ENCODE data around the gene NHLH1.

Gene NHLH1

DNA sequence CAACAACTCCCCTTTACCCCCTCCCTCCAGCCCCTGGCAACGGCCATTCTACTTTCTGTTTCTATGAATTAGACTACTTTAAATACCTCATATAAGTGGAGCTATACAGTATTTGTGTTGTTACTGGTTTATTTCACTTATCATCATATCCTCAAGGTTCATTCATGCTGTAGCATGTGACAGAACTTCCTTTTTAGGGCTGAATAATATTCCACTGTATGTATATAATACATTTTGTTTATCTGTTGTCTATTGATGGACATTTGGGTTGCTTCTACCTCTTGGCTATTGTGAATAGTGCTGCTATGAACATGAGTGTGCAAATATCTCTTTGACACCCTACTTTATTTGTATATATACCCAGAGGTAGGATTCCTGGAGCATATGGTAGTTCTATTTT, 2.2 kb downstream of the NHLH1 start:
- Histone ChIP-seq H3K9me3 (ENCODE audit: low read depth, low read length) (no peaks in the 10 kb centered on the region), H3K36me3 (ENCODE audit: insufficient read depth, low read length) (no peaks in the 10 kb centered on the region), H3K4me3 (no peak overlapping the region), H3K27ac (no peak overlapping the region), H3K9ac (ENCODE audit: insufficient read length) (no peak overlapping the region)
- DNase-seq (ENCODE audit: low read depth, low spot score), result no peak
- no peak for TF ChIP-seq POLR2AphosphoS5 (IDR thresholded peaks at IDR 0.05; ENCODE audit: borderline replicate concordance, low read depth, low read length)
- TF ChIP-seq EZH2 (IDR thresholded peaks at IDR 0.05), result no peak
- no peak for TF ChIP-seq FOXP2 (optimal IDR thresholded peaks at IDR 0.05; ENCODE audit: control extremely low read depth, extremely low read length, insufficient read depth)

DNA sequence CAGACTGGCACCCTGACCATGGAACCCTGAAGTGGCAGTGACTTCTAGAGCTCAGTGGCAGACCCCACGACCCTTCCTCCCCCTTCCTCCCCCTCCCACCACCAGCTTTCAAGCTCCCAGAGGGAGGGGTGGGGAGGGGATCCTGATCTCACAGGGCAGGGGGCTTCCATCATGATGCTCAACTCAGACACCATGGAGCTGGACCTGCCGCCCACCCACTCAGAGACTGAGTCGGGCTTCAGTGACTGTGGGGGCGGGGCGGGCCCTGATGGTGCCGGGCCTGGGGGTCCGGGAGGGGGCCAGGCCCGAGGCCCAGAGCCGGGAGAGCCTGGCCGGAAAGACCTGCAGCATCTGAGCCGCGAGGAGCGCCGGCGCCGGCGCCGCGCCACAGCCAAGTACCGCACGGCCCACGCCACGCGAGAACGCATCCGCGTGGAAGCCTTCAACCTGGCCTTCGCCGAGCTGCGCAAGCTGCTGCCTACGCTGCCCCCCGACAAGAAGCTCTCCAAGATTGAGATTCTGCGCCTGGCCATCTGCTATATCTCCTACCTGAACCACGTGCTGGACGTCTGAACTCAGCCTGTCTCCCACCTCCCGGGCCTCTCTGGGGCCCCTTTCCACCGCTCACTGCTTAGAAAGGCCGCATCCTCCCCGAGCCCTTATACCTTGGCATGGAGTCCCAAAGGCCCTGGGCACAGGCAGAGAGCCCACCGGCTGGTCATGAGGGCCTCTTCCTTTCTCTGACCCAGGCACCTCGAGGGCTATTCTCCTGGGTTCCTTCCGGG, 3.9 kb downstream of the NHLH1 start:
- Histone ChIP-seq H3K9me3 (ENCODE audit: low read depth, low read length) (no peaks in the 10 kb centered on the region), H3K27ac (no peak overlapping the region), H3K9ac (ENCODE audit: insufficient read length) (no peak overlapping the region), H3K4me3 (no peak overlapping the region), H3K36me3 (ENCODE audit: insufficient read depth, low read length) (no peaks in the 10 kb centered on the region)
- no peak for TF ChIP-seq FOXP2 (optimal IDR thresholded peaks at IDR 0.05; ENCODE audit: control extremely low read depth, extremely low read length, insufficient read depth)
- no peak for TF ChIP-seq EZH2 (IDR thresholded peaks at IDR 0.05)
- no peak for TF ChIP-seq POLR2AphosphoS5 (IDR thresholded peaks at IDR 0.05; ENCODE audit: borderline replicate concordance, low read depth, low read length)
- DNase-seq (ENCODE audit: low read depth, low spot score), result no peak

DNA sequence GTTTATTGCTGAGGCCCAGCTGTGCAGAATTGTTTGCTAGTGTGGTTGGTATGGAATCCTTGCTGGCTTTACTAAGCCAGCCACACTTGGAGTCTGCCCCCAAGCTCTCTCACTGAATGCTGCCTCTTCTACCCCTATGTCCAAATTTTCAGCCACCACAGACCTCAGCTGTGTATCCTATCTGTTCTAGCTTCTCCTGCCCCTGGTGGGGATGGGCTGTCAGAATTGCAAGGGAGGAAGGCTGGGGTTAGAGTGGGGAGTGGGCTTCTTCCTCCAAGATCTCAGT, 4.4 kb downstream of the NHLH1 start:
- DNase-seq (ENCODE audit: low read depth, low spot score), result no peak
- Histone ChIP-seq H3K36me3 (ENCODE audit: insufficient read depth, low read length) (no peaks in the 10 kb centered on the region), H3K4me3 (no peak overlapping the region), H3K9ac (ENCODE audit: insufficient read length) (no peak overlapping the region), H3K9me3 (ENCODE audit: low read depth, low read length) (no peaks in the 10 kb centered on the region), H3K27ac (no peak overlapping the region)
- no peak for TF ChIP-seq POLR2AphosphoS5 (IDR thresholded peaks at IDR 0.05; ENCODE audit: borderline replicate concordance, low read depth, low read length)
- no peak for TF ChIP-seq EZH2 (IDR thresholded peaks at IDR 0.05)
- TF ChIP-seq FOXP2 (optimal IDR thresholded peaks at IDR 0.05; ENCODE audit: control extremely low read depth, extremely low read length, insufficient read depth), result no peak

DNA sequence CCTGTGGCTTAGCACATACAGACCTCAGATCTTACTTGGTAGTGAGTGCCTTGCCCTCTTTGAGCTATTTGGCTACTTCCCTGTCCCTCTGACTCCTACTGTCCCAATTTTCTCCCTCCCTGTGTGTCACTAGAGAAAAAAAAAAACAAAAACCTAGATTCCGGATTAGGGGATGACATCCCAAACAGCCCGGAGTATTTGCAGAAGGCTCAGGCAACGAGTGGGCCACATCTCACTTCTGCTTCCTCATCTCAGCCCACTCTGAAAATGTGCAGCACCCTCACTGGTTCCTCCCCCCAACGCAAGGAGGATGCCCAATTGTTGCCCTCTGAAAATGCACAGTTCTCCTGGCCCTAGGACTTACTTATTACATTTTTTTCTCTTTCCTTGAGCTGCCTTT, 4.9 kb downstream of the NHLH1 start:
- Histone ChIP-seq H3K27ac (no peak overlapping the region), H3K36me3 (ENCODE audit: insufficient read depth, low read length) (no peaks in the 10 kb centered on the region), H3K9ac (ENCODE audit: insufficient read length) (no peak overlapping the region), H3K9me3 (ENCODE audit: low read depth, low read length) (no peaks in the 10 kb centered on the region), H3K4me3 (no peak overlapping the region)
- DNase-seq (ENCODE audit: low read depth, low spot score), result no peak
- TF ChIP-seq POLR2AphosphoS5 (IDR thresholded peaks at IDR 0.05; ENCODE audit: borderline replicate concordance, low read depth, low read length) (no peak), FOXP2 (optimal IDR thresholded peaks at IDR 0.05; ENCODE audit: control extremely low read depth, extremely low read length, insufficient read depth) (no peak), EZH2 (IDR thresholded peaks at IDR 0.05) (no peak)

DNA sequence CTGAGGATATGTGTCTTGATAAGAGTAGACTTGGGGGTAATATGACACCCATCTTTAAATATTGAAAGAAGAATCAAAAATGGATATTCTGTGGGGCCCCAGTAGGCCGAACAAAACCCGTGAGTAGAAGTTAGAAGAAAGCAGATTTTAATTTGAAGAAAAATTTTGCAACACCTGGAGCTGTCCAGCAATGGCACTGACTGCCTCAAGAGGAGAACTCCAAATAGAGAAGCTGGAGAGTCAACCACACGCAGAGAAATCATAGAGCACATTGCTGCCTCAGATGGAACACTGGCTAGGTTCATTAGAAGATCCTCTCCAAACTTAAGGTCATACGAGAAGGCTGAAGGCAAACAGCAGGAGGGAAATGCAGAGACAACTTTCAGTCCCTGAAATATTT, 6.8 kb downstream of the NHLH1 start:
- DNase-seq (ENCODE audit: low read depth, low spot score), result no peak
- no peak overlapping the region for H3K27ac ChIP-seq
- H3K4me3 ChIP-seq, result no peak overlapping the region
- H3K9ac ChIP-seq (ENCODE audit: insufficient read length), result no peak overlapping the region
- TF ChIP-seq FOXP2 (optimal IDR thresholded peaks at IDR 0.05; ENCODE audit: control extremely low read depth, extremely low read length, insufficient read depth) (no peak), POLR2AphosphoS5 (IDR thresholded peaks at IDR 0.05; ENCODE audit: borderline replicate concordance, low read depth, low read length) (no peak), EZH2 (IDR thresholded peaks at IDR 0.05) (no peak)
- H3K36me3 ChIP-seq (ENCODE audit: insufficient read depth, low read length), result no peaks in the 10 kb centered on the region
- no peaks in the 10 kb centered on the region for H3K9me3 ChIP-seq (ENCODE audit: low read depth, low read length)

DNA sequence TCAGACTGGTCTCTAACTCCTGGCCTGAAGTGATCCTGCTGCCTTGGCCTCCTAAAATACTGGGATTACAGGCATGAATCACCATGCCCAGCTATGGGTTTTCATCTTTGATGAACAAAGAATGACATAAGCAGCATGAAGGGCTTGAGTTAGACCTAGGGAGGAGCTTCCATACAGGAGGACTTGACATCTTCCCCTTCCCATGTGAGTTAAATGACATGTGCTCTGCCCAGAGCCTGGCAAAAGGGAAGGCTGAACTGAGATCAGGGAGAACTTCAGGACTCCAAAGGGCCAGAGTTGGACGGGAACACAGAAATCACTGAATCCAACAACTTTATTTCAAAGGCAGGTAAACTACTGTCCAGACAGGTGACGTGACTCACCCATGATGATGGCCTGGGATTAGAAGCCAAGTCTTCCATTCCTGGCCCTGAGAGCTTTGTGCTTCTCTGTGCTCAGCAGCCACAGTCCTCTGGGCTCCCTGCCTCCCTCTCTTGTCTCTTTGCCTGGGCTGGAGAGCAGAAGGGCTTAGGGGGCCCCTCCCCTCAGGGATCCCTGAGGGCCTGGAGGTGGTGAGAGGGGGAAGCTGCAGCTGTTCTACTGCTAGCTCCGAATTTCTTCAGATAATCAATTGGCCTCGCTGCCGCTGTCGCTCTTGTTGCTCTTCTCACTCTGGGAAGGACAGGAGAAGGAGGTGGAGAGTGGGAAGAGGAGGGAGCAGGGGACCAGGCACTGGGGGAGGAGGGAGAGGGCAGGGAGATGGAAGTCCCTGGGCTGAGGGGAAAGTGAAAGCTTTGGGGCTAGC, 7.6 kb downstream of the NHLH1 start:
- Histone ChIP-seq H3K9ac (ENCODE audit: insufficient read length) (no peak overlapping the region), H3K4me3 (no peak overlapping the region), H3K9me3 (ENCODE audit: low read depth, low read length) (no peaks in the 10 kb centered on the region), H3K27ac (no peak overlapping the region), H3K36me3 (ENCODE audit: insufficient read depth, low read length) (no peaks in the 10 kb centered on the region)
- DNase-seq (ENCODE audit: low read depth, low spot score), result no peak
- no peak for TF ChIP-seq FOXP2 (optimal IDR thresholded peaks at IDR 0.05; ENCODE audit: control extremely low read depth, extremely low read length, insufficient read depth)
- TF ChIP-seq EZH2 (IDR thresholded peaks at IDR 0.05), result no peak
- TF ChIP-seq POLR2AphosphoS5 (IDR thresholded peaks at IDR 0.05; ENCODE audit: borderline replicate concordance, low read depth, low read length), result no peak

DNA sequence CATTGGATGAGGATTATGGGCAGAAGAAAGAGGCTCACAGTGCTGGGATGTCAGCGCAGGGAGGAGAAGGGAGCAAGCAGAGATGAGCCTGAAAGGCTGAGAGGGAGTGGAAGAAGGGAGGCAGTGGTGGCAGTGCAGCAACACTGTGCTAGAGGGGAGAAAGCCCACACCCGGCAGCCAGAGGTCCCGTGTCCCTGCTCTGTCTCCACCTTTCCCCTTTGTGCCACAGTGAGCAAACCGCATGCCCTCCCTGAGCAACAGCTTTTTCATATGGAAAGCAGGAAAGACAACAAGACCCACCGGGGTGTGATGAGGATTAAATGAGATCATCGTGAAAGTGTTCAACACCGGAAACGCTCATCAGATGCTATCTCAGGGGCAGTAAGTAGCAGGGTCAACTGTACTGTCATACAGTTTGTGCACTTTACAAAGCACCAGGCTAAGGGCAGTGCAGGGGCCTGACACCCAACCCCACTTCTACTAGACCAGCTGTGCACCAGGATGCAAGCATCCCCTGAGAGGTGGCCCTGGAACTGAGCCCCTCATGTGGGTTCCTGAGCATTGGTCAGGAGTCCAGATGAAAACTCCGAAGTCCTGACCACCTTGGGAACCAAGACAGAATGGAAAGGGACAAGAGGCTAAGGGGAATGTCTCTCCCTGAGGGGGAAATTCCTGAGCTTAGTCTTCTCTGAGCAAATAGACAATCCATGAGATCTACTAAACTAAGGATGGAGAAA, 9.1 kb downstream of the NHLH1 start:
- TF ChIP-seq FOXP2 (optimal IDR thresholded peaks at IDR 0.05; ENCODE audit: control extremely low read depth, extremely low read length, insufficient read depth) (no peak), POLR2AphosphoS5 (IDR thresholded peaks at IDR 0.05; ENCODE audit: borderline replicate concordance, low read depth, low read length) (no peak), EZH2 (IDR thresholded peaks at IDR 0.05) (no peak)
- no peak for DNase-seq (ENCODE audit: low read depth, low spot score)
- H3K4me3 ChIP-seq, result no peak overlapping the region
- H3K36me3 ChIP-seq (ENCODE audit: insufficient read depth, low read length), result no peaks in the 10 kb centered on the region
- no peaks in the 10 kb centered on the region for H3K9me3 ChIP-seq (ENCODE audit: low read depth, low read length)
- no peak overlapping the region for H3K27ac ChIP-seq
- H3K9ac ChIP-seq (ENCODE audit: insufficient read length), result no peak overlapping the region

DNA sequence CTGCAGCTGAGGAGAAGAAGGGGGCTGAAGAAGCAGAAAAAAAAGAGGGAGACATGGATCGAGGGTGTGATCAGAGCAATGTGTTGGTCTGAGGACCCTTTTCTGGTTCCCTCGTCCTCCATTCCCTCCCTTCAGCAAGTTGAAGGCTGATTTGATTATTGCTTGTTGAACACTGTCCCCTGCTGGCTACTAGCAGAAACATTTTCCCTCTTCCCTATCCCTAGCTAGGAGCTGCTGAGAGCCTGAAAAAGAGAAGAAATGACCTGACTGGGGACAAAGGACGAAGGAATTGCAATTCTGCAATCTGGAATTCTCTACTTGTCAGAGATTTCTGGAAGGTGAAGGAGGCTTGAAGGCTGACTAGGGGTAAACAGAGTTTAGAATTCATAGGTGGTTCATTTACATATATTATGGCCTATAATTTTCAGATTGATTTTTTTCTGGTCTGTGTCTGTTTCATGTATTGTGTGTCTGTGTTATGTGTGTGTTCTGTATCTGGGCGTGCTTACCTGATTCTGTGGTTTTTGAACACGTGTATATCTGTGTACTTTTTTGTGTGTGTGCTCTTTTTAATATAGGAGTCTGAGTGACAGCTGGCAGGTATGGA, 9.8 kb downstream of the NHLH1 start:
- TF ChIP-seq FOXP2 (optimal IDR thresholded peaks at IDR 0.05; ENCODE audit: control extremely low read depth, extremely low read length, insufficient read depth), result no peak
- no peak for TF ChIP-seq POLR2AphosphoS5 (IDR thresholded peaks at IDR 0.05; ENCODE audit: borderline replicate concordance, low read depth, low read length)
- TF ChIP-seq EZH2 (IDR thresholded peaks at IDR 0.05), result no peak
- Histone ChIP-seq H3K27ac (no peak overlapping the region), H3K9me3 (ENCODE audit: low read depth, low read length) (no peaks in the 10 kb centered on the region), H3K36me3 (ENCODE audit: insufficient read depth, low read length) (no peaks in the 10 kb centered on the region), H3K4me3 (no peak overlapping the region), H3K9ac (ENCODE audit: insufficient read length) (no peak overlapping the region)
- DNase-seq (ENCODE audit: low read depth, low spot score), result peak; percentile 32
